Spleen (tissue), 7 donors: ENCODE results near the gene LRRC10B.

Experiments used
- CTCF ChIP-seq, 11 experiments: fragments of 200-600 bp in 7 of 11; fragments of 450-650 bp in 4 of 11; sonication (generic) in 4 of 11; IDR thresholded peaks in 8 of 11; conservative IDR thresholded peaks in 3 of 11; 1 replicate in 7 of 11; 2 replicates in 4 of 11; pipeline versions ENCODE4 v1.4.0 to v1.8.0; 2016 to 2021; ENCODE audit warnings: antibody characterized with exemption in 11 of 11, inconsistent platforms in 4 of 11, mild to moderate bottlenecking in 1 of 11
- POLR2A ChIP-seq, 3 donors: fragments of 450-650 bp; IDR thresholded peaks; one replicate each; pipeline ENCODE4 v1.5.1; 2017; ENCODE audit warnings: antibody characterized with exemption in 3 of 3, mild to moderate bottlenecking in 1 of 3
- POLR2AphosphoS5 ChIP-seq, 3 donors: sonication (generic); formaldehyde crosslinking; IDR thresholded peaks; one replicate each; pipeline ENCODE4 v1.5.1; 2017; ENCODE audit warnings: antibody characterized with exemption in 3 of 3
- donor health status: DM: no; HTN: no; CAD: no; lungs with moderate emphysema.
- donor health status: DM: no; HTN: no; CAD: no.
- donor health status: DM: no; HTN: no; CAD: no.

GRCh38 chr11:61535998-61536675 is 27.6 kb downstream of the LRRC10B start:
- no peak for TF ChIP-seq CTCF (IDR thresholded peaks at IDR 0.05 in 8 of 11, conservative IDR thresholded peaks at IDR 0.05 in 3 of 11)
- TF ChIP-seq POLR2A (IDR thresholded peaks at IDR 0.05) = no peak
- TF ChIP-seq POLR2AphosphoS5 (IDR thresholded peaks at IDR 0.05) = no peak
